ENCODE results near the gene LRMDA. TPM values are rescaled to one million over a fixed set of nuclear protein-coding genes. Genes with fewer than 3 reads are reported as not detected.

Gene LRMDA
- total RNA-seq, 5 donors from 2014 or later (not counting 1 experiment from before 2014, with no cell fraction given) = 0.30 to 1.2 TPM; not detected in 3

GRCh38 chr10:76252733-76253132 is 821.3 kb downstream of the LRMDA start:
- Histone ChIP-seq H3K36me3 (ENCODE audit: control insufficient read depth in 2 of 2, extremely low read depth in 1 of 2, insufficient read depth in 1 of 2, low read length in 1 of 2) (no peaks in the 10 kb centered on the region), H3K4me3 (ENCODE audit: control insufficient read depth in 1 of 2, extremely low read depth in 1 of 2, low read length in 1 of 2) (no peak overlapping the region), H3K27ac (ENCODE audit: low read length) (no peak overlapping the region), H3K4me1 (ENCODE audit: control insufficient read depth in 1 of 2, extremely low read depth in 1 of 2, insufficient read depth in 2 of 2, low read length in 2 of 2) (no peaks in the 10 kb centered on the region), H3K27me3 (replicated peaks in 1 of 2; ENCODE audit: control insufficient read depth in 2 of 2, extremely low read depth in 1 of 2, insufficient read depth in 2 of 2, low read length in 1 of 2) (no peaks in the 10 kb centered on the region), H3K9me3 (no peaks in the 10 kb centered on the region)
- POLR2A ChIA-PET = interaction anchor here in 1 of 2 donors (1.0 kb wide), 1 partner anchor 11 kb away, joined by 17 read pairs; no protein-coding TSS in a partner anchor
- Mint-ChIP-seq H3K36me3 (no peaks in the 10 kb centered on the region), H3K27me3 (no peaks in the 10 kb centered on the region), H3K27ac (no peak overlapping the region), H3K4me1 (no peaks in the 10 kb centered on the region), H3K4me3 (no peak overlapping the region), H3K9me3 (no peaks in the 10 kb centered on the region)
- WGBS (ENCODE audit: insufficient coverage) = 80% methylated on average over 2 of the region's 7 CpGs
- CTCF ChIA-PET = no interaction called here
- ATAC-seq (replicated peaks in 1 of 4) = no peak
- no peak for DNase-seq

- H3K9me3 ChIP-seq = no peaks in the 10 kb centered on the region
- CTCF ChIA-PET = no interaction called here
- POLR2A ChIA-PET = no interaction called here
- no peak overlapping the region for H3K4me3 ChIP-seq (ENCODE audit: control insufficient read depth in 1 of 2, extremely low read depth in 1 of 2, low read length in 1 of 2)
- Mint-ChIP-seq H3K9me3 (peaks cover 6 to 17% (median 6%) of the 10 kb centered on the region in 3 donors), H3K36me3 (no peaks in the 10 kb centered on the region), H3K4me3 (no peak overlapping the region), H3K27ac (no peak overlapping the region), H3K4me1 (no peaks in the 10 kb centered on the region), H3K27me3 (no peaks in the 10 kb centered on the region)
- ATAC-seq (replicated peaks in 1 of 4) (no peak), DNase-seq (no peak)
- no peaks in the 10 kb centered on the region for H3K36me3 ChIP-seq (ENCODE audit: control insufficient read depth in 2 of 2, extremely low read depth in 1 of 2, insufficient read depth in 1 of 2, low read length in 1 of 2)
- WGBS (ENCODE audit: insufficient coverage) = no CpG with 5 or more reads among the region's 1 CpG
- no peaks in the 10 kb centered on the region for H3K4me1 ChIP-seq (ENCODE audit: control insufficient read depth in 1 of 2, extremely low read depth in 1 of 2, insufficient read depth in 2 of 2, low read length in 2 of 2)
- no peaks in the 10 kb centered on the region for H3K27me3 ChIP-seq (replicated peaks in 1 of 2; ENCODE audit: control insufficient read depth in 2 of 2, extremely low read depth in 1 of 2, insufficient read depth in 2 of 2, low read length in 1 of 2)
- no peak overlapping the region for H3K27ac ChIP-seq (ENCODE audit: low read length)
Measured at GRCh38 chr10:76255241-76255640, 823.8 kb downstream of the LRMDA start.

DNA sequence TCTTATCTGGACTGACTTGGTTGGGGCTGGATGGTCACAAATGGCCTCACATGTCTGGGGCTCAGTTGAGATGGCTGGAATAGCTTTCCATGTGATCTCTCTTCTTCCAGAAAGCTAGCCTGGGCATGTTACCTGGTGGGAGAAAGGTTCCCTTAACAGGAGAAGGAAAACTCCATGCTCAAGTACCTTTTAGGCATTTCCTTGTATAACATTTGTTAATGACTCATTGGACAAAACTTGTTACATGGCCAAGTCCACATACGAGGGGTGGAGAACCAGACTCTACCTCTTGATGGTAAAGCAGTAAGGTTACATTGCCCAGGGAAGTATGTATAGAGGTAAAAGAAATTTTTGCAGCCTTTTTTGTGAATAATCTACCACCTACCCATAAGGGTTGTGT is 826.4 kb downstream of the LRMDA start:
- POLR2A ChIA-PET = no interaction called here
- Histone ChIP-seq H3K36me3 (ENCODE audit: control insufficient read depth in 2 of 2, extremely low read depth in 1 of 2, insufficient read depth in 1 of 2, low read length in 1 of 2) (no peaks in the 10 kb centered on the region), H3K27me3 (replicated peaks in 1 of 2; ENCODE audit: control insufficient read depth in 2 of 2, extremely low read depth in 1 of 2, insufficient read depth in 2 of 2, low read length in 1 of 2) (no peaks in the 10 kb centered on the region), H3K4me3 (ENCODE audit: control insufficient read depth in 1 of 2, extremely low read depth in 1 of 2, low read length in 1 of 2) (no peak overlapping the region), H3K4me1 (ENCODE audit: control insufficient read depth in 1 of 2, extremely low read depth in 1 of 2, insufficient read depth in 2 of 2, low read length in 2 of 2) (no peaks in the 10 kb centered on the region), H3K27ac (ENCODE audit: low read length) (no peak overlapping the region), H3K9me3 (no peaks in the 10 kb centered on the region)
- Mint-ChIP-seq H3K36me3 (no peaks in the 10 kb centered on the region), H3K4me1 (no peaks in the 10 kb centered on the region), H3K27ac (no peak overlapping the region), H3K9me3 (peaks cover 7 to 31% (median 9%) of the 10 kb centered on the region in 3 donors), H3K4me3 (no peak overlapping the region), H3K27me3 (no peaks in the 10 kb centered on the region)
- CTCF ChIA-PET = no interaction called here
- no CpG with 5 or more reads among the region's 1 CpG for WGBS (ENCODE audit: insufficient coverage)
- DNase-seq (no peak), ATAC-seq (replicated peaks in 1 of 4) (no peak)

DNA sequence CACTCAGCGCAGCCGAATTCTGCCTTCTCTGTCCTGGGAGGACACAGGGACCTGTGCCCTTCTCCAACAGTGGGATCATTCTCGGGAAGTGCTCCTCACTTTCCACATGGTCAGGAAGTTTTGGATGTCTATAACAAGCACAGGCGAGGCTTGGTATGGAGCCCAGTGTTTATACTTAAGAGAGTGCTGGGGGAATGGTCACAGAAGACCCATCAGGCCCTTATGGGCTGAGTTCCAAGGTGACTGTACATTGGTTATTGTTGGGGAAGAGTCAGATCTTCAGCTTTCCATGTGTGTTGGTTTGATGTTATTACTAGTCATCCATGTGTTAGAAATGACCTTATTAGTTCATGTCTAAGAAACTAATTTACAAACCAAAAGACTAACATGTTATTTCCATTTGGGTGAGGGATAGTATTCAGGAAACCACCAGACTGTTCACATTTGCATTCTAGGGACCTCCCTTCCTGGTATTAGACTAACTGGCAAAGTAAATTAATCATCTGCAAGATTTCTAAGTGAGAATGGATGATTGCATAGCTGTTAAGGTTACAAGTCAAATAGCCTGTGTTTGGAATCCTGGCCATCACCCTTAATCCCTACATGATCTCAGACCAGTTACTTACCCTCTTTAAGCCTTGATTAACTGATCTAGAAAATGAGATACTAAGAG is 834.2 kb downstream of the LRMDA start:
- ATAC-seq (replicated peaks in 1 of 4) = no peak
- CTCF ChIA-PET = no interaction called here
- no peaks in the 10 kb centered on the region for H3K27me3 ChIP-seq (replicated peaks in 1 of 2; ENCODE audit: control insufficient read depth in 2 of 2, extremely low read depth in 1 of 2, insufficient read depth in 2 of 2, low read length in 1 of 2)
- no peaks in the 10 kb centered on the region for H3K9me3 ChIP-seq
- no peak overlapping the region for H3K4me3 ChIP-seq (ENCODE audit: control insufficient read depth in 1 of 2, extremely low read depth in 1 of 2, low read length in 1 of 2)
- H3K27ac Mint-ChIP-seq = no peak overlapping the region
- no peaks in the 10 kb centered on the region for H3K4me1 ChIP-seq (ENCODE audit: control insufficient read depth in 1 of 2, extremely low read depth in 1 of 2, insufficient read depth in 2 of 2, low read length in 2 of 2)
- H3K4me3 Mint-ChIP-seq = no peak overlapping the region
- no peaks in the 10 kb centered on the region for H3K36me3 ChIP-seq (ENCODE audit: control insufficient read depth in 2 of 2, extremely low read depth in 1 of 2, insufficient read depth in 1 of 2, low read length in 1 of 2)
- H3K36me3 Mint-ChIP-seq = no peaks in the 10 kb centered on the region
- H3K27ac ChIP-seq (ENCODE audit: low read length) = no peak overlapping the region
- peaks cover 0 to 5% of the 10 kb centered on the region in 2 donors for H3K27me3 Mint-ChIP-seq
- H3K9me3 Mint-ChIP-seq = peaks cover 3 to 22% (median 14%) of the 10 kb centered on the region in 3 donors
- DNase-seq = no peak
- H3K4me1 Mint-ChIP-seq = no peaks in the 10 kb centered on the region
- POLR2A ChIA-PET = no interaction called here
- WGBS (ENCODE audit: insufficient coverage) = 68% methylated on average over 4 of the region's 4 CpGs

DNA sequence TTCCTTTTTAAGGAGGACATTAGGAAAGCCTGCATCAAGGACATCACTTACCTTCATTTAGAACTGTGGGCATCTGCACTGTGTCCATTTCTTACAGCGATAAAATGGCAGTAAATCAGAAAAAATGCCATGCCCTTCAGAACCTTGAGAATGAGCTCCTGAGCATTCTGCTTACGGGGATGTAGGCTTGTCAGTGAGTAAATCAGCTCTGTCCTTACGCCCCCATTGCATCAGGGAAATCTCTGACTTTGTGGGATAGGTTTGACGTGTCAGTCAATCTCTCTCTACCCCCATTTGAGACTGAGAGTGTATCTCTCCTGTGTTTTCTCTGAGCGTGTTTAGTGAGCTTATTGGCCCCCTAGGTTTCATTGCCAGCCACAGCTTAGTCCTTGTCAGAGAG is 837.1 kb downstream of the LRMDA start:
- Mint-ChIP-seq H3K27ac (no peak overlapping the region), H3K27me3 (peaks cover 0 to 5% of the 10 kb centered on the region in 2 donors), H3K4me1 (no peaks in the 10 kb centered on the region), H3K9me3 (peaks cover 4 to 19% (median 14%) of the 10 kb centered on the region in 3 donors), H3K36me3 (no peaks in the 10 kb centered on the region), H3K4me3 (no peak overlapping the region)
- Histone ChIP-seq H3K27me3 (replicated peaks in 1 of 2; ENCODE audit: control insufficient read depth in 2 of 2, extremely low read depth in 1 of 2, insufficient read depth in 2 of 2, low read length in 1 of 2) (no peaks in the 10 kb centered on the region), H3K4me1 (ENCODE audit: control insufficient read depth in 1 of 2, extremely low read depth in 1 of 2, insufficient read depth in 2 of 2, low read length in 2 of 2) (no peaks in the 10 kb centered on the region), H3K9me3 (no peaks in the 10 kb centered on the region), H3K36me3 (ENCODE audit: control insufficient read depth in 2 of 2, extremely low read depth in 1 of 2, insufficient read depth in 1 of 2, low read length in 1 of 2) (no peaks in the 10 kb centered on the region), H3K4me3 (ENCODE audit: control insufficient read depth in 1 of 2, extremely low read depth in 1 of 2, low read length in 1 of 2) (no peak overlapping the region), H3K27ac (ENCODE audit: low read length) (no peak overlapping the region)
- ATAC-seq (replicated peaks in 1 of 4) (no peak), DNase-seq (no peak)
- WGBS (ENCODE audit: insufficient coverage) = 50% methylated on average over 2 of the region's 5 CpGs
- ChIA-PET CTCF (no interaction called here), POLR2A (no interaction called here)

DNA sequence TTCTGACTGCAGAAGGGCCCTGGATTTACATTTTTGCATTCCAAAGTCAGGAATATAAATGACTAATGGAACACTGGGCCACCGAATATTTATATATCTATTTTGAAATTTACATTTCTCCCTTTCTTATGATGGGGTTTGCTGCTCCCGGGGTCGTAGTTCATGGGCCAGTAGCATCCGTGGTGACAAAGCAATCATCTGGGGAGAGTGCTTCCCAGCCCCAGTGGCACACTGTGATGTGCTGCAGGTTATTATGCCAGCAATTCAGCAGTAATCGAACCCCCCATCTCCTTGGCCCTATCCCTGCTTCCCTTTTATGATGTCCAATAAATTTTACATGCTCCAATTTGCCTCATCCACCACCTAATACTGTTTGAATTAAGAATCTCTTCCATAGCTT is 837.5 kb downstream of the LRMDA start:
- H3K27ac Mint-ChIP-seq = no peak overlapping the region
- ChIA-PET POLR2A (no interaction called here), CTCF (no interaction called here)
- no peaks in the 10 kb centered on the region for H3K4me1 ChIP-seq (ENCODE audit: control insufficient read depth in 1 of 2, extremely low read depth in 1 of 2, insufficient read depth in 2 of 2, low read length in 2 of 2)
- H3K27me3 ChIP-seq (replicated peaks in 1 of 2; ENCODE audit: control insufficient read depth in 2 of 2, extremely low read depth in 1 of 2, insufficient read depth in 2 of 2, low read length in 1 of 2) = no peaks in the 10 kb centered on the region
- no peak overlapping the region for H3K4me3 ChIP-seq (ENCODE audit: control insufficient read depth in 1 of 2, extremely low read depth in 1 of 2, low read length in 1 of 2)
- no peaks in the 10 kb centered on the region for H3K36me3 ChIP-seq (ENCODE audit: control insufficient read depth in 2 of 2, extremely low read depth in 1 of 2, insufficient read depth in 1 of 2, low read length in 1 of 2)
- no peak overlapping the region for H3K4me3 Mint-ChIP-seq
- no peak for ATAC-seq (replicated peaks in 1 of 4)
- 75% methylated on average over 3 of the region's 5 CpGs for WGBS (ENCODE audit: insufficient coverage)
- no peaks in the 10 kb centered on the region for H3K4me1 Mint-ChIP-seq
- no peak overlapping the region for H3K27ac ChIP-seq (ENCODE audit: low read length)
- H3K27me3 Mint-ChIP-seq = peaks cover 0 to 5% of the 10 kb centered on the region in 2 donors
- no peaks in the 10 kb centered on the region for H3K36me3 Mint-ChIP-seq
- no peak for DNase-seq
- H3K9me3 ChIP-seq = no peaks in the 10 kb centered on the region
- peaks cover 4 to 19% (median 16%) of the 10 kb centered on the region in 3 donors for H3K9me3 Mint-ChIP-seq

GRCh38 chr10:76270464-76270863 is 839.0 kb downstream of the LRMDA start:
- H3K4me3 ChIP-seq (ENCODE audit: control insufficient read depth in 1 of 2, extremely low read depth in 1 of 2, low read length in 1 of 2) = no peak overlapping the region
- H3K36me3 ChIP-seq (ENCODE audit: control insufficient read depth in 2 of 2, extremely low read depth in 1 of 2, insufficient read depth in 1 of 2, low read length in 1 of 2) = no peaks in the 10 kb centered on the region
- Mint-ChIP-seq H3K9me3 (peaks cover 15 to 26% (median 26%) of the 10 kb centered on the region in 3 donors), H3K27ac (no peak overlapping the region), H3K27me3 (peaks cover 0 to 5% of the 10 kb centered on the region in 2 donors), H3K4me3 (no peak overlapping the region), H3K36me3 (no peaks in the 10 kb centered on the region), H3K4me1 (no peaks in the 10 kb centered on the region)
- H3K27ac ChIP-seq (ENCODE audit: low read length) = no peak overlapping the region
- WGBS (ENCODE audit: insufficient coverage) = 53% methylated on average over 4 of the region's 5 CpGs
- ChIA-PET CTCF (no interaction called here), POLR2A (no interaction called here)
- no peak for ATAC-seq (replicated peaks in 1 of 4)
- DNase-seq = no peak
- H3K4me1 ChIP-seq (ENCODE audit: control insufficient read depth in 1 of 2, extremely low read depth in 1 of 2, insufficient read depth in 2 of 2, low read length in 2 of 2) = no peaks in the 10 kb centered on the region
- H3K27me3 ChIP-seq (replicated peaks in 1 of 2; ENCODE audit: control insufficient read depth in 2 of 2, extremely low read depth in 1 of 2, insufficient read depth in 2 of 2, low read length in 1 of 2) = no peaks in the 10 kb centered on the region
- no peaks in the 10 kb centered on the region for H3K9me3 ChIP-seq

Data from T-cell (primary cell).